Prostate gland (tissue), 2 donors: ENCODE results near the gene ADGRG1. TPM values are rescaled to one million over a fixed set of nuclear protein-coding genes. Genes with fewer than 3 reads are reported as not detected.
A peak's percentile ranks its signal among the peaks of the same experiment; 100 is the strongest.

Source experiments
- DNase-seq: peaks from one replicate; pipeline ENCODE4 v3.0.0-alpha.2; 2019; ENCODE audit warnings: low spot score
- H3K27ac ChIP-seq, 2 donors: fragments of 200-600 bp; sonication (generic); 2 replicates each; pipeline ENCODE4 v1.5.1; 2017 to 2019
- H3K27me3 ChIP-seq: fragments of 200-600 bp; sonication (generic); replicated peaks from 2 replicates; pipeline ENCODE4 v1.5.1; 2019; ENCODE audit not compliant: insufficient read depth
- H3K36me3 ChIP-seq, 2 donors: fragments of 200-600 bp; sonication (generic); 1 replicate in 1 of 2; 2 replicates in 1 of 2; pipeline versions ENCODE4 v1.5.1 to v1.8.1; 2017 to 2019
- H3K4me1 ChIP-seq: fragments of 200-600 bp; sonication (generic); replicated peaks from 2 replicates; pipeline ENCODE4 v1.5.1; 2019
- H3K4me3 ChIP-seq, 2 donors: fragments of 200-600 bp; sonication (generic); 2 replicates each; pipeline ENCODE4 v1.5.1; 2017 to 2019
- H3K9me3 ChIP-seq: fragments of 200-600 bp; sonication (generic); 2 replicates; pipeline ENCODE4 v1.5.1; 2017
- CTCF ChIP-seq, 4 experiments: fragments of 200-600 bp in 2 of 4; fragments of 450-650 bp in 2 of 4; sonication (generic) in 2 of 4; IDR thresholded peaks; 1 replicate in 3 of 4; 2 replicates in 1 of 4; pipeline ENCODE4 v1.5.1; 2016 to 2019; ENCODE audit warnings: antibody characterized with exemption in 4 of 4, mild to moderate bottlenecking in 2 of 4, moderate library complexity in 2 of 4
- POLR2A ChIP-seq: fragments of 450-650 bp; IDR thresholded peaks from one replicate; pipeline ENCODE4 v1.6.1; 2016; ENCODE audit warnings: antibody characterized with exemption, mild to moderate bottlenecking
- POLR2AphosphoS5 ChIP-seq: sonication (generic); formaldehyde crosslinking; IDR thresholded peaks from one replicate; pipeline ENCODE4 v1.6.1; 2017; ENCODE audit warnings: antibody characterized with exemption
- WGBS: methylation state at CpG from one replicate; pipeline ENCODE4 v1.1.5; 2018; 5-methylcytosine and 5-hydroxymethylcytosine counted together
- intact Hi-C: fragments of 100-400 bp; cut with DNase I; formaldehyde crosslinking; loops from one replicate; pipeline ENCODE4 v1.14.2; 2022
- total RNA-seq, 2 donors: library from RNA; depleted of rRNA; stranded (reverse); fragments of >200 nt; gene quantifications; one replicate each; pipeline ENCODE4 v1.1.0, GENCODE V29; 2016

The ADGRG1 gene
- 100 to 1,000 TPM in 1 of 2 donors, 10 to 100 TPM in 1; 78.5 to 347 TPM for total RNA-seq

GRCh38 chr16:57628008-57628781, at the start of gene ADGRG1:
TSS of gene ADGRG1 (plus strand) at chr16:57628630. CDS start at chr16:57650288, 21,658 bp downstream.
- no peaks in the 10 kb centered on the region for H3K27me3 ChIP-seq
- TF ChIP-seq POLR2A, result peak; percentile 81
- TF ChIP-seq CTCF (IDR thresholded peaks at IDR 0.05), result peak in 1 of 4 experiments; percentile 27
- TF ChIP-seq POLR2AphosphoS5, result peak; percentile 75
- no peaks in the 10 kb centered on the region for H3K36me3 ChIP-seq
- peak within 1 kb of the TSS; percentile 15 to 54 for H3K27ac ChIP-seq
- DNase-seq, result peak; percentile 70
- 29% methylated on average over 32 of the region's 32 CpGs for WGBS
- intact Hi-C loops, result no loop called here
- H3K9me3 ChIP-seq, result no peaks in the 10 kb centered on the region
- peak within 1 kb of the TSS; percentile 6 to 14 for H3K4me3 ChIP-seq
- peaks cover 12% of the 10 kb centered on the region for H3K4me1 ChIP-seq

DNA sequence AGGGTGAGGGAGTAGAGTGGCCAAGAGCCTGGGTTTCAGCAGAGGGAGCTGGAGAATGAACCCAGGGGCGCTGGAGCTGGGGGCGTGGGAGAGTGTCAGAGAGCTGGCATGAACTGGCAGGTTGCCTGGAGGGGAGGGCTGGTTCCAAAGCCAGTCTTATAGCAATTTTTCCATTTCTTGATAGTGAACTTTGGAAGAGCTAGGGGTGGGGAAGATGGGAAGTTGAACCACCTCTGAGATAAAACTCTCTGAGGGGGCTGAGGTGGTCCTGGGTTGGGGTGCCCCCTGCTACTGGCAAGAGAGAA, 49.1 kb upstream of the ADGRG1 start:
- no peak overlapping the region for H3K4me3 ChIP-seq
- 33% methylated on average over 2 of the region's 2 CpGs for WGBS
- no peaks in the 10 kb centered on the region for H3K9me3 ChIP-seq
- intact Hi-C loops, result loop anchor here (5.0 to 10.0 kb wide), 2 partner anchors 305 to 423 kb away; partner anchors contain the start of genes USB1 and ZNF319
- no peak for DNase-seq
- H3K27ac ChIP-seq, result no peak overlapping the region
- no peaks in the 10 kb centered on the region for H3K27me3 ChIP-seq
- TF ChIP-seq CTCF (IDR thresholded peaks at IDR 0.05) (no peak), POLR2AphosphoS5 (no peak)
- no peaks in the 10 kb centered on the region for H3K4me1 ChIP-seq
- no peaks in the 10 kb centered on the region for H3K36me3 ChIP-seq

- intact Hi-C loops, result loop anchor here (10.0 kb wide), 1 partner anchor 170 kb away; no protein-coding TSS in a partner anchor
- no peaks in the 10 kb centered on the region for H3K36me3 ChIP-seq
Measured at GRCh38 chr16:57585051-57585687, 43.3 kb upstream of the ADGRG1 start.

DNA sequence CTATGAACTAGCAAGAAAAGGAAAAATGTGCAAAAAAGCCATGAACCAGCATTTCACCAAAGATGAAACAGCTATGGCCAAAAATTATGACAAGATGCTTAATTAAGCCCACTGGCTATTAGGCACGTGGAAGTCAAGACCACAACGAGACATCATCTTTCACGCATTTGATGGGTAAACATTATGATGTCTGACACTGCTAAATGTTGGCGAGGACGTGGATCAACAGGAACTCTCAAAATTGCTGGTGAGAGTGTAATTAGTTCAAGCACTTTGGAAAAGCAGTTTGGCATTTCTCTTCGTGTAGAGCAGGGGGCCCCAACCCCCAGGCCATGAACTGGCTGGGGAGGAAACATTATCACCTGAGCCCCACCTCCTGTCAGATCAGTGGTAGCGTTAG, 39.6 kb upstream of the ADGRG1 start:
- intact Hi-C loops, result loop anchor here (10.0 kb wide), 1 partner anchor 166 kb away; no protein-coding TSS in a partner anchor
- H3K27ac ChIP-seq, result no peak overlapping the region
- H3K27me3 ChIP-seq, result no peaks in the 10 kb centered on the region
- no peaks in the 10 kb centered on the region for H3K4me1 ChIP-seq
- 81% methylated on average over 7 of the region's 7 CpGs for whole genome bisulfite sequencing
- H3K9me3 ChIP-seq, result no peaks in the 10 kb centered on the region
- H3K36me3 ChIP-seq, result no peaks in the 10 kb centered on the region
- no peak overlapping the region for H3K4me3 ChIP-seq
- DNase-seq, result no peak
- TF ChIP-seq POLR2AphosphoS5, result no peak
- TF ChIP-seq CTCF (IDR thresholded peaks at IDR 0.05), result no peak
- no peak for TF ChIP-seq POLR2A

More at GRCh38 chr16:57585051-57585687, 43.3 kb upstream of the ADGRG1 start:
- TF ChIP-seq POLR2AphosphoS5 (no peak), POLR2A (no peak)
- 38% methylated on average over 3 of the region's 3 CpGs for WGBS
- H3K27ac ChIP-seq, result no peak overlapping the region
- DNase-seq, result no peak
- no peaks in the 10 kb centered on the region for H3K27me3 ChIP-seq
- no peaks in the 10 kb centered on the region for H3K9me3 ChIP-seq
- H3K4me1 ChIP-seq, result no peaks in the 10 kb centered on the region
- no peak overlapping the region for H3K4me3 ChIP-seq

GRCh38 chr16:57589374-57589773, 39.1 kb upstream of the ADGRG1 start:
- Histone ChIP-seq H3K4me3 (no peak overlapping the region), H3K27me3 (no peaks in the 10 kb centered on the region), H3K36me3 (no peaks in the 10 kb centered on the region), H3K4me1 (no peaks in the 10 kb centered on the region), H3K9me3 (no peaks in the 10 kb centered on the region), H3K27ac (no peak overlapping the region)
- WGBS, result 93% methylated on average over 7 of the region's 7 CpGs
- TF ChIP-seq CTCF (IDR thresholded peaks at IDR 0.05), result no peak
- no peak for TF ChIP-seq POLR2A
- TF ChIP-seq POLR2AphosphoS5, result no peak
- no peak for DNase-seq
- intact Hi-C loops, result loop anchor here (10.0 kb wide), 1 partner anchor 165 kb away; no protein-coding TSS in a partner anchor
